ENCODE data around the gene COBLL1. TPM values are rescaled to one million over a fixed set of nuclear protein-coding genes. Genes with fewer than 3 reads are reported as not detected.

Gene COBLL1
- total RNA-seq, 1 donor, result 13.4 TPM

DNA sequence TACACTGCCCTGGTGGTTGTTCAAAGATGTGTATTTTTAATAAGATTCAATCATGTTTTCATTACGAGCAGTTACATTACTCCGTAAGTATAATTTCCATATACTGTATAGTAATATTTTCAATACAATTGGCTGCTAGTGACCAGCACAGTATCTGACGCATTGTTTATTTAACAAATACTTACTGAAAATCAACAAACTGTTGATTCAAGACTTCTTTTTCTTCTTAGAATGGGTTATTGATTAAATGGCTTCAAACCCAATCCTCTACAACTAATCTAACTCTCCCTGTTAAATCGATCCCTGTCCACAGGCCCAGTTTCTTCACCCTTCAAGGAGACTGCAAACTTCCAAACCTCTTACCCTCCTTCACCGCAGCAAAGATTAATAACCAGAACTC, 18.5 kb downstream of the COBLL1 start:
- H3K4me3 ChIP-seq (ENCODE audit: low read depth, low read length), result no peak overlapping the region
- TF ChIP-seq, protein P1, sequence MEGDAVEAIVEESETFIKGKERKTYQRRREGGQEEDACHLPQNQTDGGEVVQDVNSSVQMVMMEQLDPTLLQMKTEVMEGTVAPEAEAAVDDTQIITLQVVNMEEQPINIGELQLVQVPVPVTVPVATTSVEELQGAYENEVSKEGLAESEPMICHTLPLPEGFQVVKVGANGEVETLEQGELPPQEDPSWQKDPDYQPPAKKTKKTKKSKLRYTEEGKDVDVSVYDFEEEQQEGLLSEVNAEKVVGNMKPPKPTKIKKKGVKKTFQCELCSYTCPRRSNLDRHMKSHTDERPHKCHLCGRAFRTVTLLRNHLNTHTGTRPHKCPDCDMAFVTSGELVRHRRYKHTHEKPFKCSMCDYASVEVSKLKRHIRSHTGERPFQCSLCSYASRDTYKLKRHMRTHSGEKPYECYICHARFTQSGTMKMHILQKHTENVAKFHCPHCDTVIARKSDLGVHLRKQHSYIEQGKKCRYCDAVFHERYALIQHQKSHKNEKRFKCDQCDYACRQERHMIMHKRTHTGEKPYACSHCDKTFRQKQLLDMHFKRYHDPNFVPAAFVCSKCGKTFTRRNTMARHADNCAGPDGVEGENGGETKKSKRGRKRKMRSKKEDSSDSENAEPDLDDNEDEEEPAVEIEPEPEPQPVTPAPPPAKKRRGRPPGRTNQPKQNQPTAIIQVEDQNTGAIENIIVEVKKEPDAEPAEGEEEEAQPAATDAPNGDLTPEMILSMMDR (IDR thresholded peaks at IDR 0.05; ENCODE audit: insufficient read depth, low read depth, low read length), result no peak
- DNase-seq (ENCODE audit: low read depth), result no peak

DNA sequence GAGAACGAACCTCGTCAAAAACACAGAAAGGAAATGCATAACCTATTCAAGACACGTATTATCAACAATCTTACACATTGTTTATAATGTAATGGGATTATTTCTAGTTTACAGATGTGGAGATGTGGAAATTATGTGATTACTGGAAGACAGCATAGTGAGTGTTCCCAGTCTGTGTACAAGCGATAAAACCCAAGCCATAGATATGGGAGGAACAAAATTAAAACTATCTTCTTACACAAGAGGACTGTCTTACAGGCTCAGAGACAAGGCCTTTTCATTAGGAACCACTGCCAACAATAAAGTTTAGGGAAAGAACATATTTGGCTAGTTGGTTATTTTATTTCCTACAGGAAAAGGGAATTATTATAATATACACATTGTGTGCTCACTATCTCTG, 20.3 kb downstream of the COBLL1 start:
- H3K4me3 ChIP-seq (ENCODE audit: low read depth, low read length), result no peak overlapping the region
- TF ChIP-seq, protein P1 (IDR thresholded peaks at IDR 0.05; ENCODE audit: insufficient read depth, low read depth, low read length), result no peak
- DNase-seq (ENCODE audit: low read depth), result peak; percentile 80

DNA sequence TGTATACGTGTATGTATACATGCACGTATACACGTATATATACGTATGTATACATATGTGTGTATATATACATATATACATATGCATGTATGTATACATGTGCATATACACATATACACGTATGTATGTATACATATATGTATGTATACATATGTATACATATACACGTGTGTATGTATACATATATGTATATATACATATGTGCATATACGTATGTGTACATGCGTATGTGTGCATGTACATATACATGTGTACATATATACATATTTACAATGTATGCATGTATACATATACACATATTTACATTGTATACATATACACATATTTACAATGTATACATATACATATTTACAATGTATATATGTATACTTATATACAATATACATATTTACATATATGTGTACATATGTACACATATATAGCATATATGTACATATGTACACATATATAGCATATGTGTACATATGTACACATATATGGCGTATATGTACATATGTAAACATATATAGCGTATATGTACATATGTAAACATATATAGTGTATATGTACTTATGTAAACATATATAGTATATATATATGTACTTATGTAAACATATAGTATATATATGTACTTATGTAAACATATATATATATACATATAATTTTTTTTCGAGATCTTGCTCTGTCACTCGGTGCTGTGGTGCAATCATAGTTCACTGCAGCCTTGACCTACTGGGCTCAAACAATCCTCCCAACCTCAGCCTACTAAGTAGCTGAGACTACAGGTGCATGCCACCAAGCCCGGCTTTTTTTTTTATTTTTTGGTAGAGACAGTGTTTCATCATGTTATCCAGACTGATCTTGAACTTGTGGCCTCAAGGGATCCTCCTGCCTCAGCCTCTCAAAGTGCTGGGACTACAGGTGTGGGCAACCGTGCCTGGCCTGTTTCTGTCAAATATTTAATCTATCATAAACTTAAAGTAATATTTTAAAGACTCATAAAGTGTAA, 23.2 kb downstream of the COBLL1 start:
- no peak overlapping the region for H3K4me3 ChIP-seq (ENCODE audit: low read depth, low read length)
- DNase-seq (ENCODE audit: low read depth), result no peak
- TF ChIP-seq, protein P1 (IDR thresholded peaks at IDR 0.05; ENCODE audit: insufficient read depth, low read depth, low read length), result no peak

DNA sequence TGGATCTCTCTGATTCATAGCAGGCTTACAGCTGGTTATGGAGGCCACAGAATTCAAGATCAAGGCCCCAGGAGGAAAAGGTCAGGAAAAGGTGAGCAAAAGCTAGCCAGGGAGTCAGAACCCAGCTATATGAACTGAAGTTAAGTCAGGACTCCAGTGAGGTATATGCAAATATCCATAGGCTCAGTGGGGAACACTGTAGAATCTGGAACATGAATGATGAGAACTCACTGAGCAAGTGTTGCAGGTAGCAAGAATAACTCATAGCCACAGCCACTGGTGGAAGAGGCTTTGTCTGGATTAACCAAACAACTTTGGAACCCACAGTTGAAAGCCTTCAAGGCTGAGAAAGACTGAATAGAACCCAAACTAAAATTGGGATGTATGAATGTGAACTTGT, 24.7 kb downstream of the COBLL1 start:
- no peak overlapping the region for H3K4me3 ChIP-seq (ENCODE audit: low read depth, low read length)
- DNase-seq (ENCODE audit: low read depth), result no peak
- TF ChIP-seq, protein P1 (IDR thresholded peaks at IDR 0.05; ENCODE audit: insufficient read depth, low read depth, low read length), result no peak

DNA sequence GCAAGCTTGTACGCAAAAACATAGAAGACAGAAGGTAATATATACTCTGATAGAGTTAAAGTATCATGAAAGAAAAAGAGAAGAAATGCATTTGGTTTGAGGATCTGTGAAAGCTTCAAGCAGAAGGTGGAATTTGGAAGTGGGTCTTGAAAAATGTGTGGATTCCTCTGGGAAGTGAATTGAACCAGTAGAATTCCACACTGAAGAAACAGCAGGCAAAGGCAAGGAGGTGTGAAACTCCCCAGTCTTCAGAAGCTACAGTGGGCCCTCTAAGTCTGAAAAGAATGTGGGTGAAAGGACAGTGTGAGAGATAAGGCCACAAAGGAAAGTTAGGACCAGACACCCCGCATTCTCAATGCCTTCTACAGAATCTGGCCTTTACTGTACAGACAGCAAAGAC, 25.6 kb downstream of the COBLL1 start:
- no peak for DNase-seq (ENCODE audit: low read depth)
- no peak overlapping the region for H3K4me3 ChIP-seq (ENCODE audit: low read depth, low read length)
- TF ChIP-seq, protein P1 (IDR thresholded peaks at IDR 0.05; ENCODE audit: insufficient read depth, low read depth, low read length), result no peak

DNA sequence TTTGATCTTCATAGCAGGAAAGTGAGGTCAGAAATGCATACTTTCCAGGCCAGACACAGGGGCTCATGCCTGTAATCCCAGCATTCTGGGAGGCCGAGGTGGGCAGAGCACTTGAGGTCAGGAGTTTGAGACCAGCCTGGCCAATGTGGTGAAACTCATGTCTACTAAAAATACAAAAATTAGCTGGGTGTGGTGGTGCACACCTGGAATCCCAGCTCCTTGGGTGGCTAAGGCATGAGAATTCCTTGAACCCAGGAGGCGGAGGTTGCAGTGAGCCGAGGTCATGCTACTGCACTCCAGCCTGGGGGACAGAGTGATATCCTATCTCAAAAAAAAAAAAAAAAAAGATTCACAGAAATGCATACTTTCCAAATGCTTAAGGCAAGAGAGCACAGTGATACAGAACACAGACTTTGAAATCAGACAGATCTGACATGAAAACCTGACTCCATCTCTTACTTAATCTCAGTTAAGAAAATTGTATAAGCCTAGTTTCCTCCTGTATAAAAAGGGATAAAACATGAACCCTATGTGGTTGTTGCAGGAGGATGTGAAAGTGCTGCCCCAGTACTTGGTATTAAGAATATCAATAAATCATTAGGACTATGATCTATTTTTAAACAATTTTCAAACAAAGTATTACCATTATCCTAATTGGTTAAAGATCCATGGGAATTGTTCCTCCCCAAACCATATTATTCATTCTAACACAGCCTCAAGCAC, 26.4 kb downstream of the COBLL1 start:
- TF ChIP-seq, protein P1 (IDR thresholded peaks at IDR 0.05; ENCODE audit: insufficient read depth, low read depth, low read length), result no peak
- H3K4me3 ChIP-seq (ENCODE audit: low read depth, low read length), result no peak overlapping the region
- no peak for DNase-seq (ENCODE audit: low read depth)

All from fibroblast of villous mesenchyme (primary cell).